ENCODE measurements around the gene CACNA1I.

DNA sequence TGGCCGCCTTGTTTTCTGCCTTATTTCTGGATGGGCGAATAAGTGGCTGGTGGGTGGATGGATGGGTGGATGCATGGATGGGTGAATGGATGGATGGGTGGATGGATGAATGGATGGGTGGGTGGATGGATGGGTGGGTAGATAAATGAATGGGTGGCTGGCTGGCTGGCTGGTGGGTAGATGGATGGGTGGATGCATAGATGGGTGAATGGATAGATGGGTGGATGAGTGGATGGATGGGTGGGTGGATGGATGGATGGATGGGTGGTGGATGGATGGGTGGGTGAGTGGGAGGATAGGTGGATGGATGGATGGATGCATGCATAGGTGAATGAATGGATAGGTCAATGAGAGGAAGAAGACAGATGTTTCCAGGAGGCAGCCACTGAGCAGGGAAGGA lies 98.9 kb downstream of the CACNA1I start:
- TF ChIP-seq CTCF (IDR thresholded peaks at IDR 0.05; ENCODE audit: low read depth, low read length) = no peak
- no peak for TF ChIP-seq POLR2A (IDR thresholded peaks at IDR 0.05; ENCODE audit: extremely low read depth, insufficient read length)
